RPMI8226 (cell line): ENCODE results near the gene CNST.
"Not testable (repeated sequence)": the region's sequence is repeated elsewhere in the genome, so short reads cannot be mapped to it uniquely, and the experiment has no call there.

Source experiments
- DNase-seq: peaks from one replicate; pipeline ENCODE4 v3.0.0-alpha.2; 2015

CNST gene

DNA sequence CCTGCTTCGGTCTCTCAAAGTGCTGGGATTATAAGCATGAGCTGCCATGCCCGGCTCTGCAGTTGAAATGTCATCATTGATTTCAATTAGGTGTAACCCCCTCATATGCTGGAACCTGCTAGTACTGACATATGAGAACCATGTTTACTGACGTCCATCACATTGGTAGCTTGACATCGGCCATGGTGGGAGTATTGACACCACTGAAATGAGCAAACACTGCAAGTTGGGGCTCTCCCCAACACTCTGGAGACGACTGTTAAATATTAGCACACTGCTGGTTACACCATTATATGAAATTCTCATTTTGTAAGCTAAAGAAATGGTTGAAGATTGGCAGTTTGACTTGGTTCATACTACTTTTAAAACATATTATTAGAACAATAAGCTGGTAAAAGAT is 63.7 kb downstream of the CNST start:
- no peak for DNase-seq

DNA sequence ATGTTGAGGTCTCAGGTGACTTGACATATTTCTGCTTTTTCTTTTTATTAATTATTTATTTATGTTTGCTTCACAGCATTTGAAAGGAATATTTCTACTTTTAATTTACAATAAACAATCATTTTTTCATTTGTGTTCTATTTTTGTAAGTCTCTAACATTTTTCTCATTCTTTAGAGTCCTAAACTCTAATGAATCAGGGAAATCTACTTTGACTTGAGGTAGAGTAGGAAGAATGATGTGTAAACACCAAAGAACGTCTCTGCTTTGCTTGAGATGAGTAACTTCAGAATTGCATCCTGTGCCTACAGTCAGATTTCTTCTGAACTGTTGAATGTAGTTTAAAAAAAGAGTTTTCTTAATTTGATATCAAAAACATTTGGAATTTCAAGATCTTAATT is 65.2 kb downstream of the CNST start:
- DNase-seq: no peak

DNA sequence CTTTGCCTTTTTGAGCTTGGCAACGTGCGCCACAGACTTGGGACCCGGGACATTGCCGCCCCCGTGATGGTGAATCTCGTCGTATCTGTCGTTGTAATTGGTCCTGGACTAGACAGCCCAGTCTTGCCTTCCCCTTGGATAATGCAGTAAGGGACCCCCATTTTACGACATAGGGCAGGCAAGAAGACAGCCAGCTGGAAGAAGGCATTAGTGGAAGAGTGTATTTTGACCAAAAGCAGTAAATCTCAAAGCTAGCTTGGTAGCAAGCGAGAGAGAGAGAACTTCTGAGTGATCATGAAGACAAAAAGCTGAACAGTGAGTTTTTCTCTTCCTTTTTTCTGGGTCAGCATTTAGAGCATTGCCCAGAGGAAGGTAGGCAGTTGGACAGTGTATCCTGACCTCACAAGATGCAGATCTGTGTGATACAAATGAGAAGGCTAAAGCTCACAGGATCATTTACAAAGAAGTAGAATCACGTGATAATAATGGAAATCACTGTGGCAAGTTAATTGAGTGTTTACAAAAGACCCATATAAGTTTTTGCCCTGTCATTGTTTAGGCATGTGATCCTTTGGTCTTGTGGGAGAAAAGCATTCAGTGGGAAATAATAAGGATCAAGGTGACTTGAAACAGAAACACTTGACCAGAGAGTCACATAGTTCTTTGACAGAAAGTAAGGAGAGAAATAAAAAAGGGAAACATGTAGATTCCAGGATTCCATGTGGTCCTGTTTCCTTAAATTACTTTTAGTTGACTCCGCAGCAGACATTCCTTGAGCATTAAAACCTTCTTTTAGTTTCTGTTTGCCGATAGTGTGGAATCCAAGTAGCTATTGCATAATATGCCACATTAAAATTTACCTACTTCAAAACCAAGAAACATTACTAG is 66.3 kb downstream of the CNST start:
- no peak for DNase-seq

DNA sequence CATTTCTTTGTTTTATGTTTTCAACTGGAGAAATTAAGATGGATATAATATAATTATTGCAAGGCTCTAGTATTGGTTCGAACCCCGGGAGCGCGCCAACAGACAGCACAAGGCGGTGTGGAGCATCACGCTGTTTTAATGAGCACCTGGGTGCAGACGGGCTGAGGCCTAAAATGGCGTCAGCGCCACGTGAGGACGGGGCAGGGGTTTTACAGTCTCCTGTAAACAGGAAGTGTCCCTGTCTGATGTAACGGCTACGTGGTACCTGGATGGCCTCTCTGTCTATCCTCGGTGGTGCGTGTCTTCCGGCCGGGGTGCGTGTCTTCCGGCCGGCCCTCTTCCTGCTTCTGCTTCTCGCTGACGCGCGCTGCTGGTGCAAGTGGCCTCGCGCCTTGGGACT is 68.4 kb downstream of the CNST start:
- not testable (repeated sequence) for DNase-seq

DNA sequence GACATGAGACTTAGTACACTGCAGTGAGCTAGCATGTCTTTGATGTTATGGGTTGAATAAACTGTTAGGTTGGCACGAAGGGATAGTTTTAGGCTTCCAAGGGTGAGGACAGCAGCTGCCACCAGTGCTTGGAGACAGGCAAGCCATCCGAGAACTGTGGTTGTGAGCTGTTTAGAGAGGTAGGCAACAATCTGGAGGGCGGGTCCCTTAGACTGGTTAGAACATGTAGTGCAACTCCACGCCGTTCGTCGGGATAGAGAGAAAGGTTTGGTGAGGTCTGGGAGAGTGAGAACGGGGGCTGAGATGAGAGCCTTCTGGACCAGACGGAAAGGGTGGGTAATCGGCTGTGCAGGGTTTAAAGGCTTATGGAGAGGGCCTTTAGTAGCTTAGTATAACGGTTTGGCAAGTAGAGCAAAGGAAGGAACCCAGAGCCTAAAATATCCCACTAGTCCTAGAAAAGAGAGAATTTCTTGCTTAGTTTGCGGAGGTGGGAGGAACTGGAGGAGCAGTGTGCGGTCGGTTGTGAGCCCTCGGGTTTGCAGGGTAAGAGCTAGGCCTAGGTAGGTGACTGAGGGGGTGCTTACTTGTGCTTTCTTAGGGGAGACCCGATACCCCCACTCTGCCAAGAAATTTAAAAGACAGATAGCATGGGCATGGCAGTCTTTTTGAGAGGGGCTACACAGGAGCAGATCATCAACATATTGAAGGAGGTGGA is 72.8 kb downstream of the CNST start:
- DNase-seq: no peak

DNA sequence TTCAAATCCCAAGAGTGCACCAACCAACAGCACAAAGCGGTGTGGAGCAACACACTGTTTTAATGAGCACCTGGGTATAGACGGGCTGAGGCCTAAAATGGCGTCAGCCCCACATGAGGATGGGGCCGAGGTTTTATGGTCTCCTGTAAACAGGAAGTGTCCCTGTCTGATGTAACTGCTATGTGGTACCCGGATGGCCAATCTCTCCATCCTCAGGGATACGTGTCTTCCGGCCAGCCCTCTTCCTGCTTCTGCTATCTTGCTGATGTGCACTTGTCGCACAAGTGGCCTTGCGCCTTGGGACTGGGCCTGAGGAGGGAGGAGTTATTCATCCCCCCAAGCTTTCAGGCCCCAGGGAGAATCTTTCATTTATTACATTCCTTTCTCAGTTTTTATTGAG is 73.5 kb downstream of the CNST start:
- DNase-seq: no peak

DNA sequence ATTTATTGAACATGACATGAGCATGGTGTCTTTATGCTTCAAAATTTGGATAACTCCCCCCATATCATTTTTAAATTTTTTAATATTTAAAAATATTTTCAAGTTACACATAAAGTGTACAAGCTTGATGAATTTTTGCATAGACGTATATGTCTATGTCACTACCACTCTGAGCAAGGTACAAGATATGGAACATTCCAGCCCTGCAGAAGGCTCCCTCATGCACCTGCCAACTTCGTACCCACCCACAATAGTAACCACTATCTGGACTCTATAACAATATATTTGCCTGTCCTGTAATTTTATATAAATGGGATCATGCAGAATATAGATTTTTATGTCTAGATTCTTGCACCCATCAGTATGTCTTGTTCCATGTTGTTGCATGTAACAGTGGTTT is 74.5 kb downstream of the CNST start:
- no peak for DNase-seq

DNA sequence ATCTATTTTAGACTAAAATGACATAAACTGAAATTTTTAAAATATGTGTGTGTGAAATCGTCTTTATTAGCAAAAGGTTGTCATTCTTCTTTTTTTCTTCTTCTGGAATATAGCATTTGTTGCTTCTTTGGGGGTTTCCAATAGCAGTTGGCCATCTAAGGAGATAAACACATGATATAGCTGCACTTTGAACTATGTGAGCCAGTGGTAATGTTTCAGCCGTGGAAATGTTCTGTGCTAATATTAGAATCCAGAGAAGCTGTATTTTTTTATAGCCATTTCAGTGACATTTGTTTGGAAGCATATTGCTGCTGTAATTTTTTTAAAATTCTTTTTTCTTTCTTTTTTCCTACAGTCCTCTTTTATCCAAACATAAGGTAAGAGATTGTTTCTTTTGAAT is 75.1 kb downstream of the CNST start:
- DNase-seq: no peak

DNA sequence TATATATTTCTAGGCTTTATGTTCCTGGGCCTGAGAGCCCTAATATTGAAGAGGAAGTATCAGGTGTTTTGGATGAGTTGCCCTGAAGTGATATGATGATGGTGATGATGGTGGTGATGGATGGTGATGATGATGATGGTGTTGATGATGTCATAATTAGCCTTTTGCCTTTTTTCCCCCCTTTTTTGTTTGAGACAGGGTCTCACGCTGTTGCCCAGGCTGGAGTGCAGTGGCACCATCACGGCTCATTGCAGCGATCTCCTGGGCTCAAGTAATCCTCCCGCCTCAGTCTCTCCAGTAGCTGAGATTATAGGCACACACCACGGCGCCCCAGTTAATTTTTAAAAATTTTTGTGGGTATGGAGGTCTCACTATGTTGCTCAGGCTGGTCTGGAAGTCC is 76.5 kb downstream of the CNST start:
- DNase-seq: no peak

DNA sequence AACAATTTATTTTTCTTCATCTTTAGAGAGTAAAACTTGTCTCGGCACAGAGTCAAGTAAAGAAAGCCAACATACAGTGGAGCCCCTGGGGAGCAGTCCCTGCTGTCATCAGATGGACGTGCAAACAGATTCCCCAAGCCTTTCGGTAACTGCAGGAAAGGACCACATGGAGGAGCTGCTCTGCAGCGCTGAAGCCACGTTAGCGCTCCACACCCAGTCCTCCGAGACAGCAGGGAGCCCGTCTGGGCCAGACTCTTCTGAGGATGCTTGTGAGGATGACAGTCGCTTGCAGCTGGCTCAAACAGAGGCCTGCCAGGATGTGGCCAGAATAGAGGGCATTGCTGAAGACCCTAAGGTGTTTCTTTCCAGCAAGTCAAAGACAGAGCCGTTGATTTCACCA is 80.9 kb downstream of the CNST start:
- no peak for DNase-seq

DNA sequence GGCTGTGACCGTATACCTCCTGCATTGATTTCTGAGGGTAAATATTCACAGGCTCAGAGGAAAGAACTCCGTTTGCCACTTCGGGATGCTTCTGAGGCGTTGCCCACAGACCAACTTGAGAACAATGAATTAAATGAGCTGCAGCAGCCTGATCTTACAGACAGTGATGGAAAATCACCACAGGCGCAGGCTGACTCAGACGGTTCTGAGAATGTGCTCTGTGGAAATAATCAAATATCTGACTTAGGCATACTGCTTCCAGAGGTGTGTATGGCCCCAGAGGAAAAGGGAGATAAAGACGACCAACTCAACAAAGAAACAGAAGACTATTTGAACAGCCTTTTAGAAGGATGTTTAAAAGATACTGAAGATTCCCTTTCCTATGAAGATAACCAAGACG is 81.3 kb downstream of the CNST start:
- no peak for DNase-seq

DNA sequence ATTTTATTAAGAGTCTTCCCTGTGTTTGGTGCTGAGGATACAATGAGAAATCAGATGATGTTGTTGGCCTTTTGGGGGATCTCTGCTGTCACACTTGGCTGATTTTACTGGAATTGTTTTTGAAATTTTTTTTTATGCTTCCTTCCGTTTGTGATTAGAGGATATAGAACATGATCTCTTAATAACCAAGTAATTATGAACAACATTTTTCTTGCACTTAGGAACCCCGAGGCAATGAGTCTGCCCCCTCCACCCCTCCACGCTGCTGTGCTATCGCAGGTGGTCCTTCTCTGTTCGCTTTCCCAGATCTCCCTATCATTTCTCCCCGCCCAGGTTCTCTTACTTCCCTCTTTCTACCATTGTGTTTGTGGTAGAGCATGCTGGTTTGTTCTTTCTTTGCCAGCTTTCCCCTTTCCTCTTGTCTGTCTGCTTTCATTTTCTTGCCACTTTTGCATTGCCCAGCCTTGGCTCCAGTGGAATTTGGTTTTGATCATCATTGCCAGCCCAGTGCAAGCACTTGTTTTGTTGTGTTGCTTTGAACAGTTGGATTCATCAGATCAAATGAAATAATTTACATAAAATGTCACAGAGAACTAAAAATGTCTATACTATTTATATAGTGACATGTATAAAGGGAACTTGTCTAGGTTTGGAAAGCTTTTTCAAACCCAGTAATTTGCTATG is 84.9 kb downstream of the CNST start:
- no peak for DNase-seq

DNA sequence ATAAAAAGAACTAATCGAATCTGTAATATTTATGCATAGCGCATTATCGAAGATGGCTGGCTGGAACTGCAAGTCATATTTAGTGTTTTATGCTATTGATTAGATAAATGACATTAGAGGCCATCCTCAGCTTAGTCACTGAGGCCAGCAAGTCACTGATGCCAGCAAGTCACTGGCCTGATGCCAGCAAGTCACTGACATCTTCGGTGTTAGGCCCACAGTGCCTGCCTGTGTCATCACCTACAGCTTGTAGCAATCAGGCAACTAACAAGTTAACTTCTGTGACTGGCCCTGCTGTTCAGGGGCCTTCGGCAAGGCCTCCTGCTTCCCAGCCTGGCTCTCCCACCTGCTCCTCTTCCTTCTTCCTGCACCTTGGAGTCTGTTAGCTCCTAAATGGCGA is 92.3 kb downstream of the CNST start:
- no peak for DNase-seq

DNA sequence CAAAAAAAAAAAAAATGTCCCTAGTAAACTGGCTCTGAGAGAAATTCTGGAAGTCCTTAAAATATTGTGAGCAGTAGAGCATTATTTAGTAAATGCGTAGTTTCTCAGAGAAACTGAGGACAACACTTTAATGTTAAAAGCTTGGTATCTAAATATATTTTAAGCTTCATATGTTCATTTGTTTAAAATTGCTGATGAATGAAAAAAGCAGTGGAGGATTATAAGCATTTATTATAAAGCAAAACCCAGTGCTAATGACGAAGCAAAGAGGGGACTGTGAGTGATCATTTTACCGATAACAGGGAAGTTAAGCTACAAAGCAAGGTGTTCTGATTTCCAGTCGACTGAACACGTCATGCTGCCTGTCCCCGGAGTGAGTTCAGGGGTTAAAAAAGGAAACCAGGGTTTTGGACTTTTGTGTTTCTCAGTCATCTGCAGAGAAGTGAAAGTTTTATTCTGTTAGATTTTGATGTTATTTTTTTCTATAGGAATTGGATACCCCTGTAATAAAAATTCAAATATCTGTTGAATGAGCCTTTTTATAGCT is 93.4 kb downstream of the CNST start:
- no peak for DNase-seq

DNA sequence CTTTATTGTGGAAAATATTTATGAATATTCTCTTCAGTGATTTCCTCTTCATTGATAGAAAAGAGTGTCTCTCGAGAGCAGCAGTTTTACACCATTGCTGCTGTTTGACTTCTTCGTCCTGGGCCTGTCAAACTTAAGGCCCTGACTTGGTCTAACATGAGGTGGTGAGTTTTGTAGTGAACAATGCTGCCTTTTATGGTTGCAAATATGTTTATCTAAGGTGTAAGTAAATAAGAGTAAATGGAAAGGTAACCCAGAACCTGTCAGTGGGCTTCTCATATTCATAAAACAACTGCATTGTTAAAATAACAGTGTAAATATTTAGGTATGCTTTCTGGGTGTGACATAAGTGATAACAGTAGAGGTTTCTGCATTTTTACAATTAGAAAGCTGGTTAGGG is 95.2 kb downstream of the CNST start:
- no peak for DNase-seq

DNA sequence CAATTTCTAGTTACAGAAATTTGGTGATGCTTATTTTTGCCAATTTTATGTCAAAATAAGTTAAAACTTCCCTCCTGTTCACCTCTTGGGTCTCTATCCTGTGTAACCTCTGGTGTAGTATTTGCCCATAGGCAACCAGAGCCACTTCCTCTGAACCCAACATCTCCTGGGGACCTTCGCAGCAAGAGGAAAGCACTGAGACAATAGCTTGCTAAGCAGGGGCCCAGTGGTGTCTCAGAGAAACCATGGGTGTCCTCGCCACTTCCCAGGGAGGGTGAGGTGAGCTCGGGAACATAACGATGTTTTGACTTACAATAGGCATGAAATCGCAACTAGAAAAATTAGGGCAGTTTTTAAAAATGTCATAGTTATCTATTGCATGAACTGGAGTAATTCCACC is 101.5 kb downstream of the CNST start:
- no peak for DNase-seq

DNA sequence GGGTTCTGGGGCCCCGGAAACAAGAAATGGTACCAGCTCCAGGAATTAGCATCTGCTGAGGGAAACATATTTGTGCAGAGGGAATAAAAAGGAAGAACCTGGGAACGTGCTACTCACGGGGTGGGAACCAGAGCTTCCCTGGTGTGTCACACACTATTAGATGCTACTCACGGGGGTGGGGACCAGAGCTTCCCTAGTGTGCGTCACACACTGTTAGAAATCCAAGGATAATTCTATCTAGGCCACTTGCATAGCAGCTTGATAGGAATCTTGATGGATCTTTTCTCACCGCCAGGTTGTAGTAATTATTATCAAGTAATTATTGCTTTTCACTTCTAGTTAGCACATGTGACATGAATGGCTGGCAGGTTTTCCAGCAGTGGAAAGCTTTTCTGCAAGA is 103.4 kb downstream of the CNST start:
- DNase-seq: no peak

DNA sequence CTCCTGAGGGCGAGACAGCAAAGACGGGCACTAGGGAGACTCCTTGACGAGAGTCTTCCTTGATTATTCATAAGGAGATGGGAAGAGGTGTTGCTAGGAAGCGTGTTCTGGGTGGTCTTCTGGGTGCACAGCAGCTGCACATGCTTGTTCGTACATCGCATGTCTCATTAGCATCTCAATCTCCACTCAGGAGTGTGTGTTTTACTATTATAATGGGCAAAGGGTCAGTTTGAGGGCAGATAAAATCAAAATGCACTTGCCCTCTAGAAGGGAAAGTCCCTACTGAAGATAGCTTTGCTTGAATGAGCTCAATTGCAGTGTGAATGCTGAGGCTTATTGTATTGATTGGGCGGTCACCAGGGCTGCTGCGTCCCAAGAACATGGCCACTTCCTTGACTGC is 107.8 kb downstream of the CNST start:
- DNase-seq: no peak

DNA sequence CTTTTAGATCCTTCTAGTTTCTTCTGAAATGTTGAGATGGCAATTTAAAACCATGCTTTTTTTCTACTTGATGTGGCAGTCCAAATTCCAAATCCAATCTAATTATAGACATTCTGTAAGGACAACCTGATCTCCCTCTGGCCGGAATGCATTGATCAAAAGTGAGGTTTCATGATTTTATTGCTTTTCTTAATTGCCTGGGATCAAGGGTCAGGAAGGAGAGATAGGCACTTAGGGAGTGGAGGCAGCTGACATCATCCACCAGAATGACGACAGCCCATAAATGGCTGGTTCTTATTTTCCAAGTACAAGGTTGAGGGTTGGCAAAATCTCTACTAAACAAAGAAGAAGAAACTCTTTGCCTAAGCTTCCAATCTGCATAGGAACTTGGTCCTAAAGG is 111.6 kb downstream of the CNST start:
- no peak for DNase-seq

DNA sequence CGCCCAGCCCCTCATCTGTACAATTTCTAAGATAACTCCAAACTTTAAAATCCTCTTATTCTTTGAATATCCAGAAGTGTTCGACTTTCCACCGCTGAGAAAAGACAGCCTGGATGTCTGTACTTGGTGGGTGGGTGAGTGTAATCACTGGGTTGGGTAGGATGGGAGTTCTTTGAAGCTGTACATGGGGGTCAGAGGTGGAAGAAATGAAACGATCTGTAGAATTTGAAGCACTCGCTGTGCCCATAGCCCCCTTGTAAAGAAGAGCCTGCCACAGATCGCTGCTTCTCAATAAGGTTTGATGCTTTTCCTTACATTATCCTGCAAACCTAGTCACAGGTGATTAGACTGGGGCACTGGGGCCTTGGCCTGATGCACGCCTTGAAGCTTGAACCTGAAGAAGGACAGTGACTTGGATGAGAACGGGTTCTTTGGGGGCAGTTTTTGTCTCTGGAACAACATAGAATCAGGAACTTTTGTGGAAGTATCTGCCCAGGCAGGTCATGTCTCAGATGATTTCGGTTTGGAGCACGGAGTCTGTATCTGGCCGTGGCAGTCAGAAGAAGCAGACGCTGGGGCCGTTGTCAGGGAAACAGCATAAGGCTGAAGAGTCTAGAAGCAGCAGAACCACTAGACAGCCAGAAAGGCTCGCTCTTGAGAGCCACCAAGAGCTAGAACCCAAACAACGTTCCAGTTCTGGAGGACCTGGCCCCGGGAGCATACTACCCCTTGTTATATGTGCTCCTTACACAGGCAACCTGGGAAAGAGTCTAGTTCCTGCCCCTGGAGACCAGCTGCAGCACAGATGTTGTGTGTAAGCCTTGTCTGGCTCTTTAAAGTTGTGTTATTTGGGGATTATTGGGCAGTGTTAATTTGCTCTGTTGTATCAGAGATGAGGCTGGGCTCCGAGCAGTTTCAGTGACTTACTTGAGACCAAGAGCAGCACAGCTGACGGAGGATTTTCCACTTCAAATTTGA is 112.8 kb downstream of the CNST start:
- no peak for DNase-seq

DNA sequence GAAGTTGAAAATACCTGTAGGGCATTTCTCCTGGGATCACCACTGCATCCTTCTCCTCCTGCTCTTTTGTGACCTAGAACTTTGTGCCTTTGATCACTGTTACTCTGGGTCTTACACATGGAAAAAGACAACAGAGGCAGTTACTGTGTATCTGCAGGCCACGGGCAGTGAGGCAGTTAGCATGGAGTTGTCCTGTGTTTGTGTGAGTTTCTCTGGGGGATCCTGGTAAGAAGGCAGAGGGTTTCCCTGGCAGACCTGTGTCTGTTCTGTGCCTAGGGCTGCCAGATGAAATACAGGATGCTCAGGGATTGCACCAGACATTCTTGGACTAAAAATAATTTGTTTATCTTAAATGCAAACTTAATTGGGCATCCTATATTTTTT is 113.5 kb downstream of the CNST start:
- DNase-seq: no peak

DNA sequence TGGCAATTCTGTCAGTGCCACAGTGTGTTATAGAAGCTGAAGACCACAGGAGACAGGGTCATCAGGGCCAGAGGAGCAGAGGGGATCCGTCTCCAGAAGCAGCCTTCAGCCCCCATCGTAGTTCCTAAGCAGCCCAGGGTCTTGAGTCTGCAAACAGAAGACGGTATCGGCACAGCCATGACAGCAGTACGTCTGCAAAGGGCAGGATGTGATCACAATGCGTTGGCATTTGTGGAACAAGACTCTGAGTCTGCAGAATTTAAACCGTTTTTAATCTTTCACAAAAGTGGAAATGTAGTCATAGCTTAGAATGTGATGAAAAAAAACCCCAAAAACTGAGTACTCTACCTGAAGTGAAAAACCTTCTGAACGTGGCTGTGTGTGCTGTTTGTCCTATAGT is 113.9 kb downstream of the CNST start:
- no peak for DNase-seq
